HUES6 (cell line): ENCODE results near the gene FCMR.
A peak's percentile ranks its signal among the peaks of the same experiment; 100 is the strongest.

Source experiments
- H3K27ac ChIP-seq: 2 replicates; pipeline ENCODE4 v1.7.0; 2013; ENCODE audit warnings: low read depth, mild to moderate bottlenecking, low read length, inconsistent platforms
- H3K27me3 ChIP-seq: 2 replicates; pipeline ENCODE4 v1.6.1; 2013; ENCODE audit warnings: low read length; ENCODE audit not compliant: control insufficient read depth, insufficient read depth
- H3K36me3 ChIP-seq: 2 replicates; pipeline ENCODE4 v1.6.1; 2013; ENCODE audit warnings: low read length; ENCODE audit not compliant: control insufficient read depth, insufficient read depth
- H3K4me1 ChIP-seq: 2 replicates; pipeline ENCODE4 v1.6.1; 2013; ENCODE audit warnings: low read length; ENCODE audit not compliant: control insufficient read depth, insufficient read depth
- H3K4me3 ChIP-seq: 2 replicates; pipeline ENCODE4 v1.5.1; 2013; ENCODE audit warnings: low read depth, low read length
- H3K9ac ChIP-seq: one replicate; pipeline ENCODE4 v1.6.1; 2013; ENCODE audit warnings: mild to moderate bottlenecking, low read length
- H3K9me3 ChIP-seq: 2 replicates; pipeline ENCODE4 v1.6.1; 2013; ENCODE audit warnings: low read depth, low read length; ENCODE audit not compliant: control insufficient read depth, insufficient read depth

Gene FCMR

GRCh38 chr1:206887701-206888100 lies 34.0 kb downstream of the FCMR start:
- H3K9me3 ChIP-seq, result no peaks in the 10 kb centered on the region
- no peaks in the 10 kb centered on the region; the same call in 1 of the 2 replicates for H3K27me3 ChIP-seq
- H3K4me3 ChIP-seq, result no peak overlapping the region
- H3K4me1 ChIP-seq, result peaks cover 12% of the 10 kb centered on the region
- no peak overlapping the region for H3K27ac ChIP-seq
- H3K9ac ChIP-seq, result peak overlapping the region; percentile 8
- no peaks in the 10 kb centered on the region for H3K36me3 ChIP-seq

GRCh38 chr1:206886831-206887230 lies 34.9 kb downstream of the FCMR start:
- Histone ChIP-seq H3K27me3 (no peaks in the 10 kb centered on the region; the same call in 1 of the 2 replicates), H3K36me3 (no peaks in the 10 kb centered on the region), H3K9ac (no peak overlapping the region), H3K4me3 (no peak overlapping the region), H3K27ac (no peak overlapping the region), H3K9me3 (no peaks in the 10 kb centered on the region), H3K4me1 (peaks cover 12% of the 10 kb centered on the region)

GRCh38 chr1:206885341-206886060 lies 36.2 kb downstream of the FCMR start:
- Histone ChIP-seq H3K4me3 (no peak overlapping the region), H3K36me3 (no peaks in the 10 kb centered on the region), H3K9me3 (no peaks in the 10 kb centered on the region), H3K9ac (no peak overlapping the region), H3K27me3 (no peaks in the 10 kb centered on the region), H3K27ac (no peak overlapping the region), H3K4me1 (peaks cover 10% of the 10 kb centered on the region)

DNA sequence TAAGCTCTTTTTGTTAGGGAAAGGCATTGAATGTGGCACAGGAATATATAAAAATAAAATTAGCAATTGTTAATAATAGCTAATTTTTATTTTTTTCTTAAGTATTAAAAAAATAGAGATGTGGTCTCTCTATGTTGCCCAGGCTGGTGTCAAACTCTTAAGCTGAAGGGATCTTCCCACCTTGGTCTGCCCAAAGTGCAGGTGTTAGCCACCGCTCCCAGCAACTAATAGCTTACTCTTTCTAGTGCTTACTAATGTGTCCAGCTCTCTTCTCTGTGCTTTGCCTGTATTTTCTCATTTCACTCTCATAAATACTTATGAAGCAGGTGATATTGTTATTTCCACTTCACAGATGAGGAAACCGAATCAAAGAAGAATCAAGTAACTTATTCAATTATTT lies 37.9 kb downstream of the FCMR start:
- Histone ChIP-seq H3K36me3 (no peaks in the 10 kb centered on the region), H3K27me3 (no peaks in the 10 kb centered on the region), H3K9me3 (peaks cover 4% of the 10 kb centered on the region), H3K9ac (no peak overlapping the region), H3K4me3 (no peak overlapping the region), H3K4me1 (no peaks in the 10 kb centered on the region), H3K27ac (no peak overlapping the region)

DNA sequence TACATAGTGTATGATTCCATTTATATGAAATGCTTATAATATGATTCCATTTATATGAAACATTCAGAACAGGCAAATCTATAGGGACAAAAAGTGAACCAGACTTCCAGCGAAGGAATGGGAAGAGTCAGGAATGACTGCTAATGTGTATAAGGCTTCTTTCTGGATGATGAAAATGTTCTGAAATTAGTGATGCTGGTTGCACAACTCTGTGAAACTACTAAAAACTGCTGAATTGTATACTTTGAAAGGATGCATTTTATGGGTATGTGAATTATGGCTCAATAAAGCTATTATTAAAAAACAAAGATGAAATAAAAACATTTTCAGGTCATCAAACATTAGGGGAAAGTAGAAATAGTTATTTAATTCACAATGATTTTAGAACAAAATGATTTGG lies 38.6 kb downstream of the FCMR start:
- Histone ChIP-seq H3K9me3 (peaks cover 11% of the 10 kb centered on the region), H3K4me3 (no peak overlapping the region), H3K27me3 (no peaks in the 10 kb centered on the region), H3K27ac (no peak overlapping the region), H3K9ac (no peak overlapping the region), H3K4me1 (no peaks in the 10 kb centered on the region), H3K36me3 (no peaks in the 10 kb centered on the region)

DNA sequence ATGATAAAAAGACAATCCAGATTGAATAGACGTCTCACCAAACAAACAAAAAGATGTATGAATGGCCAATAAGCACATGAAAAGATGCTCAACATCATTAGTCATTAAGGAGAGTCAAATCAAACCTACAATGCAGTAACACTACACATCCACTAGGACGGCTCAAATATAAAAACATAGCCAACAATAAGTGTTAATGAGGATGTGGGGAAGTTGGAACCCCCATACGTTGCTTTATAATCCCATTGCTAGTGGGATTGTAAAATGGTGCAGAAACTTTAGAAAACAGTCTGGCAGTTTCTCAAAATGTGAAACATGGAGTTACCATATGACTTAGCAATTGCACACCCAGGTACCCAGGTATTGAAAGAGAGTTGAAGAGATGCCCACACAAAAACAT lies 39.2 kb downstream of the FCMR start:
- Histone ChIP-seq H3K9me3 (peaks cover 17% of the 10 kb centered on the region), H3K4me1 (no peaks in the 10 kb centered on the region), H3K9ac (no peak overlapping the region), H3K4me3 (no peak overlapping the region), H3K27me3 (no peaks in the 10 kb centered on the region), H3K27ac (no peak overlapping the region), H3K36me3 (no peaks in the 10 kb centered on the region)

DNA sequence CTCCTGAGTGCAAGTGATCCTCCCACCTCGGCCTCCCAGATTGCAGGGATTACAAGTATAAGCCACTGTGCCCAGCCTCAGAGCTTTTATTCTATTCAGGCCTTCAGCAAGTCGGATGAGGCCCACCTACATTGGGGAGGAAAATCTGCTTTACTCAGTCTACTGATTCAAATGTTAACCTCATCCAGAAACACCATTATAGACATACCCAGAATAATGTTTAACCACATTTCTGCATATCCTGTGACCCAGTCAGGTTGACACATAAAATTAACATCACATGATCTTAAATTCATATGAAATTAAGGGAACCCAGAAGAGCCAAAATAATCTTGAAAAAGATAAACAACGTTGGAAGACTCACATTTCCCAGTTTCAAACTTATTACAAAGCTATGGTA lies 41.4 kb downstream of the FCMR start:
- Histone ChIP-seq H3K36me3 (no peaks in the 10 kb centered on the region), H3K4me3 (no peak overlapping the region), H3K9ac (no peak overlapping the region), H3K9me3 (peaks cover 24% of the 10 kb centered on the region), H3K27ac (no peak overlapping the region), H3K27me3 (no peaks in the 10 kb centered on the region), H3K4me1 (no peaks in the 10 kb centered on the region)

GRCh38 chr1:206878456-206878855 lies 43.3 kb downstream of the FCMR start:
- H3K9ac ChIP-seq, result no peak overlapping the region
- no peaks in the 10 kb centered on the region for H3K4me1 ChIP-seq
- H3K27me3 ChIP-seq, result no peaks in the 10 kb centered on the region
- H3K4me3 ChIP-seq, result no peak overlapping the region
- no peaks in the 10 kb centered on the region for H3K36me3 ChIP-seq
- H3K27ac ChIP-seq, result no peak overlapping the region
- peaks cover 24% of the 10 kb centered on the region for H3K9me3 ChIP-seq

- H3K9ac ChIP-seq, result no peak overlapping the region
- no peak overlapping the region for H3K4me3 ChIP-seq
- H3K36me3 ChIP-seq, result no peaks in the 10 kb centered on the region
- no peaks in the 10 kb centered on the region for H3K27me3 ChIP-seq
- no peak overlapping the region for H3K27ac ChIP-seq
- H3K4me1 ChIP-seq, result no peaks in the 10 kb centered on the region
- H3K9me3 ChIP-seq, result peaks cover 29% of the 10 kb centered on the region
Observed at GRCh38 chr1:206875752-206876377, 45.9 kb downstream of the FCMR start.

GRCh38 chr1:206873603-206874188 lies 48.0 kb downstream of the FCMR start:
- Histone ChIP-seq H3K36me3 (no peaks in the 10 kb centered on the region), H3K4me1 (no peaks in the 10 kb centered on the region), H3K9ac (no peak overlapping the region), H3K4me3 (no peak overlapping the region), H3K27me3 (no peaks in the 10 kb centered on the region), H3K9me3 (peaks cover 23% of the 10 kb centered on the region), H3K27ac (no peak overlapping the region)

DNA sequence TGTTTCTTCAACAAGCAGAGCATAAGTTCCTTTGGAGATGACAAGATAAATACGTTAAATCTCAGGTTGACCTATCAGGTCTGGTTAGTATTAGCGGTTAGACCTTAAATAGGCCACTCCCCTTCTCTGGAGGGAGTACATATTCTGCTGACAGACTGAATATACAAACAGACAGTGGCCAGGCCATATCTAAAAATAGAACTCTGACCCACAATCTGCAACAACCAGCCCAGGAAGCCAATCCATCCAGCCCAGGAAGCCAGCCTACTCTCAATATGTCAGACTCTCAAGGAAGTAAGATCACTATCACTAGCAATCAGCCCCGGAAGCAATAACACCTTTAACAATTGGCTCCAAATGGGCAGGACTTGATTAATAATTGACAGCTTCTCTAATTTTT lies 49.6 kb downstream of the FCMR start:
- no peak overlapping the region for H3K4me3 ChIP-seq
- H3K27ac ChIP-seq, result no peak overlapping the region
- peaks cover 10% of the 10 kb centered on the region for H3K9me3 ChIP-seq
- H3K27me3 ChIP-seq, result no peaks in the 10 kb centered on the region
- H3K4me1 ChIP-seq, result no peaks in the 10 kb centered on the region
- no peak overlapping the region for H3K9ac ChIP-seq
- H3K36me3 ChIP-seq, result no peaks in the 10 kb centered on the region
